ENCODE data around the gene DMAC2L.

DMAC2L gene

GRCh38 chr14:50331596-50331995, 19.5 kb downstream of the DMAC2L start:
- no peak for DNase-seq (ENCODE audit: low read depth in 2 of 2)

DNA sequence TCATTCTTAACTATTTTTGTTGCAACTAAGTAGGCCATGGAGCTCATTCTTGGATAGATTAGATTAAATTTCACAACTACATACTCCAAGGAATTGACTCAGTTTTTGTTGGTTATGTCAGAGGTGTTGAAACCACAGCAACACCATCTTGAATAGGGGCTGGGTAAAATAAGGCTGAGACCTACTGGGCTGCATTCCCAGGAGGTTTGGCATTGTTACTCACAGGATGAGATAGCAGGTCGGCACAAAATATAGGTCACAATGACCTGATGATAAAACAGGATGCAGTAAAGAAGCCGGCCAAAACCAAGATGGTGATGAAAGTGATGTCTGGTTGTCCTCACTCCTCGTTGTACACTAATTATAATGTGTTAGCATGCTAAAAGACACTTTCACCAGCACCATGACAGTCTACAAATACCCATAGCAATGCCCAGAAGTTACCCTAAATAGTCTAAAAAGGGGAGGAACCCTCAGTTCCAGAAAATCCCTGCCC, 20.9 kb downstream of the DMAC2L start:
- peak; percentile 77 to 83 for DNase-seq (ENCODE audit: low read depth in 2 of 2)

- no peak for DNase-seq (ENCODE audit: low read depth in 2 of 2)
Observed at GRCh38 chr14:50334211-50334610, 22.1 kb downstream of the DMAC2L start.

- no peak for DNase-seq (ENCODE audit: low read depth in 2 of 2)
Observed at GRCh38 chr14:50335389-50335788, 23.3 kb downstream of the DMAC2L start.

DNA sequence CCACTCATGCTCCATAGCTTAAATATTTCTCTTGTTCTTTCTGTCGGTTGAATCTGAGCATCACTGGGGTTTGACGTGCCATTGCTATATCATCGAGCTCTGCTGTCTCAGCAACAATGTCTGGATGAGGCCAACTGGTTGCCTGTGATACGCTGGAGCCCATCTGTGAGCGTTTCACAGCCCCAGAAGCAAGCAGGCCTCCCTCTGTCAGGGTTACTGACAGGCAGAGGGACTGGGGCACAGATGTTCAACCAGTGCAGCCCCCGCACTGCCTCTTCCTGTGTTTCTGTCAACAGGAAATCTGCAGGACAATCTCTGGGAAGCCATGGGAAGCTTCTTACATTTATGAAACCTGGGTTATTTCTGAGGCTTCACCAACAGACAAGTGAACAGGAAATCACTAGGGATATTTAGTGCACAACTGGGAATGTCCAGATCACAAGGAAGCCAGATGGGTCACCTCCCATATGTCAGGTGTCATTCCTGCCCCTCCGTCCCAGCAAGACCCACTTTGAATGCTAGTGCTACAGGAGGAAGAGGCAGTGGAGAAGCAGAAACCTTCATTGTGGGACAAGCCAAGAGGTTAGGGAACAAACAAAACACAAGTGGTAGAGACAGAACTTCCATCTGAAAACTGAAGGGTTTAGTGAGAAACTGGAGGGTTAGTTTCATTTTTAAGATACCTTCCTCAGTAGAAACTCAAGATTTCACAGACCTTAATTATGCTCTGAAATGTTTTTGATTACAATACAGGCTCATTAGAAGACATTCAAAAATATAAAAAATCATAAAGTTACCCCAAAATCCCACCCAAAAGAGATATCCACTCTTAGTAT, 24.1 kb downstream of the DMAC2L start:
- DNase-seq (ENCODE audit: low read depth in 2 of 2) = no peak

DNA sequence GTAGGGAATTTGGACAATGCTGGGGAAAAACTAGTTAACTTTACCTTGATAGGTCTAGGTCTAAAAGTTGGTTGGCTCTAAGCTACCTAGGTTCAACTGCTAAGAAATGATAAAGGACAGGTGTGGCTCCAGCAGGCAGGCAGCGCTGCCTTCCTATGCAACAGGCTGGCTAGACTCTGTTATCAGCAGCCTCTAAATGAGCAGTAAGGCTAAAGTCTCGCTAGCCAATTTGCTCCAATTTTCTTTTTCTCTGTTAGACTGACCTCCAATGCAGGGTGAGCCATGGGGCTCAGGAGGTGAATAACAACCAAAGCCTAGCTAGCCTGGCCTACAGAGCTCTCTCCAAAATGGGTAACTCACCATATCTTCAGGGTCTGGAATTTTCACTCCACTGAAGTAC, 26.5 kb downstream of the DMAC2L start:
- DNase-seq (ENCODE audit: low read depth in 2 of 2) = no peak

DNA sequence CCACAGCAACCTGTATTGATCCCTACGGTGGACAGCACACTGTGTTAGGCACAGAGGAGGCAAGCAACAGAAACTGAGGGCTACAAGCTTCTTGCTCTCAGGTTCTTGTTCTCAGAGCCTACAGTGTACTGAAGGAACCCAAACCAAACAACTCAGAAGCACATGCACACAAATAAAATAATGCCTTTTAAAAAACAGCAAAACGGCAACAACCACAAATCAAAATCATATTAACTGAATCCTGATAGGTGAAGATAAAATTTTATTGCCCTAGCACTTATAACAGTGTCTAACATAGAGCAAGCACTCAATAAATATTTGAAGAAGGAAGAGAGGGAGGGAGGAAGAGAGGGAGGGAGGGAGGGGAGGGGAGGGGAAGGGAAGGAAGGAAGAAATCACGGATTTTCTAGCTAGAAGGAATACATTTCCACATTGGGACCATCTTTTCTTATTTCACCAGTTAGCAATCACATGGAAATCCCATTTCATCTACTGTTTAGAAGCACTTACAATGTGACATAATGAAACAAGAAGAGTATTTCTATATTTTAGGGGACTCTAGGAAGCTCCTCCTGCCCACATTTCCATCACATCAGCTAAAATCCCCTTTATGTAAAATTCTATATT, 27.2 kb downstream of the DMAC2L start:
- DNase-seq (ENCODE audit: low read depth in 2 of 2) = no peak

- DNase-seq (ENCODE audit: low read depth in 2 of 2) = no peak
Observed at GRCh38 chr14:50340045-50340444, 27.9 kb downstream of the DMAC2L start.

DNA sequence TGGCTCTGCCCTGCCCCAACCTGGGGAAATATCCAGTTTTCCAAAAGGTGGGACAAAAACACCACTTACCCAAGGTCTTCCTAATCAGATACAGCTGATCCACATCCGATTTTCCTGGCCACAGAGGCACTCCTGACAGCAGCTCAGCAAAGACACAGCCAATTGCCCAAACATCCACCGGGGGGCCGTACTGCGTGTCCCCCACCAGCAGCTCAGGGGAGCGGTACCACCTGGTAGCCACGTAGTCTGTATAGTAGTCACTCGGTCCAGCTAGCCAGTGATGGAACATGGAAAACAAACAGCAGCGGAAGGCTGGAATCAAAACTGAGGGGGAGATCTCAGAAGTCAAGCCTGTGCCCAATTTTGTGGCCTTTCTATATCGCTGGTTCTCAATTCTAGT, 28.8 kb downstream of the DMAC2L start:
- no peak for DNase-seq (ENCODE audit: low read depth in 2 of 2)

DNA sequence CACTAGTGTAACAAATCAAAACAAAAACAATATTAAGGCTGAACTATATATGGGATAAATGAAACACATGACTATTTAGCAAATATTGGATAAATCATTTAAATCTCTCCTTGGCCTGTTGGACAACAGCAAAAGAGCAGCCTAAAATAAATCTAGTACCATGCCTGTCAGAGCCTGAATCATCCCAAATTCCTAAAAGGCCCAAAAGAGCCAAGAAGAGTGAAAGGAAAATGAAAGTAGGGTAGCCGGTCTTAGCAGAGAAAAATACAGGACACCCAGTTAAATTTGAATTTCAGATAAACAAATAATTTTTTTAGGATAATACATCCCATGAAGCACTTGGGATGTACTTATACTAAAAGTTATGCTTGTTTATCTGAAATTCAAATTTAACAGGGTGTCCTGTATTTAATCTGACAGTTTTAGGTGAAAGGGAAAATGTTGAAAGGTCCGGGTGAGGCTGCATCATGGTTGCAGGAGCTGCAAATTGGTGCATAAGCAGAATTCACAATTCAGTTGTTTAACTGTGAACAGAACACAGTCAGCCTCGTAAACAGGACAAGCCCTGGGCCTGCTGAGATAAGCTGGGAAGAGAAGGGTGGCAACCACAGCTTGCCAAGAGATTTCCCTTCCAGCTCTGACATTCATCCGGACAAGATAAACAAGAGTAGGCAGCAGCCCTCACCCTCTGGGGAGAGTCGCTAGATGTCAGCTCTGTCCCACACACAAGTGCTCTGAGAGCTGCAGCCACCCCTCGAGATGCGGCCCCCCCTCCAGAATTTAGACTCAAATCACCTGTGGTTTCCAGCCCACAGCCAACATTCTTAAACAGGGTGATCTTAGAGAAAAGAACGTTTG, 30.3 kb downstream of the DMAC2L start:
- DNase-seq (ENCODE audit: low read depth in 2 of 2) = peak; percentile 72 to 75

- no peak for DNase-seq (ENCODE audit: low read depth in 2 of 2)
Observed at GRCh38 chr14:50343434-50343833, 31.3 kb downstream of the DMAC2L start.

DNA sequence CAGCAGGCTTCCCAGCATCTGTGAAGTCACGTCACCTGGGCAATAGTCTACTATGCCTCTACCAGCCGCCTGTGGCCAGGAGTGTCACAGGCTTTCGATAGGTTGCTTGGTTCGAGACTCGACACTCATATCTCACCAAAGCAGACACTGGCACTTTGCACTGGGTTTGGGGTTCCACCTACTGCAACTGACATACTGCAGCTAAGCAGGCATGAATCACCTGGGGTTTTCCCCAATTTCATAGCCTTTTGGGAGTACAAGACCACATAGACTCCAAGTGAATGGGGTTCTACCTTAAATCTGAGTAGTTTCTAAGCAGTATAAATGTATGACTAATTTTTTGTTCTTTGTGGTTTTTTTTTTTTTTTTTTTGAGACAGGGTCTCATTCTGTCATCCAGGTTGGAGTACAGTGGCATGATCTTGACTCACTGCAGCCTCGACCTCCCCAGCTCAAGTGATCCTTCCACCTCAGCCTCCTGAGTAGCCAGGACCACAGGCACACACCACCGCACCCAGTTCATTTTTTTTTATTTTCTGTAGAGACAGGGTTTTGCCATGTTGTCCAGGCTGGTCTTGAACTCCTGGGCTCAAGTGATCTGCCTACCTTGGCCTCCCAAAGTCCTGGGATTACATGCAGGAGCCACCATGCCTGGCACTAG, 32.1 kb downstream of the DMAC2L start:
- DNase-seq (ENCODE audit: low read depth in 2 of 2) = no peak

DNA sequence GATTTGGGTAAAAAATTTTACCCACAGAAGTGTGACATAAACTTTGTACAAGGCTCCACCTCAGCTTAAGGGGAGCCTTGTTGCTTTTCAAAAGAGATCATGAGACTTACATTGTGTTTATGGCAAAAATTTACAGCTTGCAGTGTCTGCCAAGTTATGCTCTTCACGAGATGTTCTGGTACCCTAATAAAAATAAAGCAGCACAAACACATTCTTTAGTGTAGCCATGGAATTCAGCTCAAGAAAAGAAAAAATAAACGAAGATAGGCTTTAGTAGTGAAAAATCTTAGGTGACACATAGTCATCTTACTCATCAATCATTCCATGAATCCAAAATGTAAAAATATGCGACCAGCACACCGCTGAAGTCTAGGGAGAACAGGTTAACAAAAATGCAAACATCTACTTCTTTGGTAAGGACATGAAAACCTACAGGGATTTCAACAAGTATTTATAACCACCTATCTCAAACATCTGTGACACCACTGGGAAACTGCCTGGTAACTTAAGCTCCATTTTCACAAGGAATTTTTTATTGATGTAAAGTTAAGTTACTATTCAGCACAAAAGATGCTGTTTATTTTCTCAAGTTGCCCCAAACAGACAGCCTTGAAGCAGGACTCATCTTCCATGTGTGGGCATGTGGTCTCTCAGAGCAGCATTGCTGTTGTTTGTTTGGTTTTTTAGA, 32.9 kb downstream of the DMAC2L start:
- DNase-seq (ENCODE audit: low read depth in 2 of 2) = no peak

GRCh38 chr14:50345846-50346422, 33.8 kb downstream of the DMAC2L start:
- no peak for DNase-seq (ENCODE audit: low read depth in 2 of 2)

DNA sequence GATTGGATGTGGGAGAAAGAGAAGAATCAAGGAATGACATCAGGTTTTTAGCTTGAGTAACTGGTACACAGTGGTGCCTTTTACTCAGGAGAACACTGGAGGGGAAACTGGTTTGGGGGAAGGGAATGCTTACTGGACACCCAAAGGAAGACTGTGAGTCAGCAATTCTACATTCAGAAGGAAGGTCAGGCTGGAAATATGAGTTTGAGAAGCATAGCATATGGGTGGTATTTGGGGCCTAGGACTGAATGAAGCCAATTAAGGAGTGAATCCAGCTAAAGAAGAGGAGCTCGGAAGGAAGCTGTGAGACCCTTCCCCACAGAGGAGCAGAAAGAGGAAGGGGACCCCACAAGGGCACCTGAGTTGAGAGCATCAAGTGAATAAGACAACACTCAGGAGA, 35.4 kb downstream of the DMAC2L start:
- no peak for DNase-seq (ENCODE audit: low read depth in 2 of 2)

GRCh38 chr14:50348933-50349332, 36.8 kb downstream of the DMAC2L start:
- DNase-seq (ENCODE audit: low read depth in 2 of 2) = no peak

- no peak for DNase-seq (ENCODE audit: low read depth in 2 of 2)
Observed at GRCh38 chr14:50350975-50351374, 38.9 kb downstream of the DMAC2L start.

DNA sequence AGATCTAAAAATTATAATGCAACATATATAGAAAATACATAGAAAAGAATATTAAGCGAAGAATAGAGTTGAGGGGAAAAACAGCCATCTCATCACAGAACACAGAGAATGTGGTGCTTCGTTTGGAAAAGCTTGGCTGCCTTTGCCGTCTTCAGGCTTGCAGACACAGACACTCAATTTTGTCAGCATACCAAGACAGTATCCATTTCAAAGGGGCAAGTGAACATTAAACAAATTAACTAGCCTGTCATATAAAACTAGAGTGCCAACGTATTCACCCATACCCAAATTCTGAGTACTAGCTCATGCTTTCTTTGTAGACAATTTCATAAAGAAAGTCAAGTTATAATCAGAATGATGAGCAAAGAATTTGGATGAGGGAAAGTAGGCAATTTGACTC, 40.5 kb downstream of the DMAC2L start:
- DNase-seq (ENCODE audit: low read depth in 2 of 2) = no peak

DNA sequence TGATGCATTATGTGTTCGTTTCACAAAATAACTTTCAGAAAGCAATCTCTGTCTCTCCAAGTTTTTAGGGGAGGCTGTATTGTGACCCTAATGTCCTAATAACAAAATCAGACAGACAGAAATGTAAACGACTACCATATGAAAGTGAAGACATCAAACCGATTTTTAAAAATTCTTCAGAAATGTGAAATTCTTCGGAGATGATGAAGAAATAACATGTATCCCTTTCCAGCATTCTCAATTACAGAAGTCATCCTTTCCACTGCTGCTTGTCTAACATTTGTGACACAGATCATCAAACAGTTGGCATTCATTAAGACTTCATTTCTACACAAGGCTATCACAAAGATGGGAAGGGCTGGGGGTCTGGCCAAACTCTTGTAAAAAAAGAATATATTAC, 41.0 kb downstream of the DMAC2L start:
- DNase-seq (ENCODE audit: low read depth in 2 of 2) = no peak

DNA sequence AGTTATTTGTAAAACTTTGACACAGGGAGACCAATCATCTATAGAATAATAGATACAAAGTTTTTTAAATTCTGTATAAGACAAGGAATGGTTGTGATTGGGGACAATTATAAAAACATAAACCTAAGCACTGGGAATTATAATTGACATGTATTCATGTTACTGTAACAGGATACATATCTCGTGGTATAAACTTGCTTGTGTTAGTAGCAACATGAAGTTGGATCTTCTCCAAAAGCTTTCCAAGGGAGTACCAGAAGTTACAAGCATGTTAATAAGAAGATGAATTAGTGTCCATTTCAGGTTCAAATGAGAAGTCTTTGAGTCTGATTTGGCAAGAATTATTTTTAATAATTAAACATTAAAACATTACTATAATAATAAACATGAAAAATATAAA, 42.4 kb downstream of the DMAC2L start:
- no peak for DNase-seq (ENCODE audit: low read depth in 2 of 2)

DNA sequence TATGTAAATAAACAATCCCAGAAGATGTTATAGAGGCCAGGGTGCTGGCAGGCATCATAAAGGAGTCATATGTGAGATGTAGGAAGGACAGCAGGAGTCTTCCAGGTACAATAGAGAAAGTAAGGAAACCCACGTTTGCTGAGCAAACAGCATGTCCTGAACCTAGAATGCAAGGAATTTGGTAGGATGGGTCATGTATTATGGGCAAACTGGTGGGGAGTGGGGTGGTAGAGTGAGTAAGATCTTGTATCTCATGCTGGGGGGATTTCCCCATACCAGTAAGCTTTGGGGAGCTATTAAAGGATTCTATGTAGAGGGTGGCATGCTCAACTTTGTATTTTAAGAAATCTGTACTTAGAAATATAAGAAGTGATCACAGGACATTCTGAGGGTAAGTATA, 43.6 kb downstream of the DMAC2L start:
- no peak for DNase-seq (ENCODE audit: low read depth in 2 of 2)

Measured in fibroblast of skin of left biceps (primary cell).